ENCODE results near the gene EFEMP2. TPM values are rescaled to one million over a fixed set of nuclear protein-coding genes. Genes with fewer than 3 reads are reported as not detected.

The EFEMP2 gene
- total RNA-seq, 4 donors from 2014 or later: 3.6 to 29.0 (median 10.2) TPM

GRCh38 chr11:65857500-65857852 is 15.1 kb downstream of the EFEMP2 start:
- intact Hi-C loops (cut with DNase I): no loop called here
- 0% methylated on average over 2 of the region's 49 CpGs; no CpG with 5 or more reads in 1 of the 2 donors for WGBS, 2 donors
- Histone ChIP-seq H3K36me3 (peaks cover 31 to 50% (median 43%) of the 10 kb centered on the region in 3 donors), H3K27me3 (no peaks in the 10 kb centered on the region), H3K9me3 (no peaks in the 10 kb centered on the region), H3K27ac (peak overlapping the region; percentile 96 to 98 (median 97)), H3K4me1 (peaks cover 27 to 77% (median 33%) of the 10 kb centered on the region in 3 donors), H3K4me3 (peak overlapping the region; percentile 83 to 94 (median 86))
- no peak for TF ChIP-seq POLR2A (IDR thresholded peaks at IDR 0.05)
- TF ChIP-seq, protein P1, sequence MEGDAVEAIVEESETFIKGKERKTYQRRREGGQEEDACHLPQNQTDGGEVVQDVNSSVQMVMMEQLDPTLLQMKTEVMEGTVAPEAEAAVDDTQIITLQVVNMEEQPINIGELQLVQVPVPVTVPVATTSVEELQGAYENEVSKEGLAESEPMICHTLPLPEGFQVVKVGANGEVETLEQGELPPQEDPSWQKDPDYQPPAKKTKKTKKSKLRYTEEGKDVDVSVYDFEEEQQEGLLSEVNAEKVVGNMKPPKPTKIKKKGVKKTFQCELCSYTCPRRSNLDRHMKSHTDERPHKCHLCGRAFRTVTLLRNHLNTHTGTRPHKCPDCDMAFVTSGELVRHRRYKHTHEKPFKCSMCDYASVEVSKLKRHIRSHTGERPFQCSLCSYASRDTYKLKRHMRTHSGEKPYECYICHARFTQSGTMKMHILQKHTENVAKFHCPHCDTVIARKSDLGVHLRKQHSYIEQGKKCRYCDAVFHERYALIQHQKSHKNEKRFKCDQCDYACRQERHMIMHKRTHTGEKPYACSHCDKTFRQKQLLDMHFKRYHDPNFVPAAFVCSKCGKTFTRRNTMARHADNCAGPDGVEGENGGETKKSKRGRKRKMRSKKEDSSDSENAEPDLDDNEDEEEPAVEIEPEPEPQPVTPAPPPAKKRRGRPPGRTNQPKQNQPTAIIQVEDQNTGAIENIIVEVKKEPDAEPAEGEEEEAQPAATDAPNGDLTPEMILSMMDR (IDR thresholded peaks at IDR 0.05): no peak
- DNase-seq: no peak

- Histone ChIP-seq H3K4me1 (peaks cover 26 to 71% (median 27%) of the 10 kb centered on the region in 3 donors), H3K4me3 (peak overlapping the region; percentile 83 to 94 (median 86)), H3K27ac (peak overlapping the region; percentile 96 to 98 (median 97)), H3K36me3 (peaks cover 31 to 50% (median 42%) of the 10 kb centered on the region in 3 donors), H3K27me3 (no peaks in the 10 kb centered on the region), H3K9me3 (no peaks in the 10 kb centered on the region)
- WGBS, 2 donors: 4 to 5% methylated on average over 8 to 18 of the region's 57 CpGs
- peak in 2 of 4 donors; percentile 39 to 76 for TF ChIP-seq POLR2A (IDR thresholded peaks at IDR 0.05)
- TF ChIP-seq, protein P1 (IDR thresholded peaks at IDR 0.05): peak in 1 of 6 experiments; percentile 2
- intact Hi-C loops (cut with DNase I): no loop called here
- DNase-seq: peak; percentile 46
Observed at GRCh38 chr11:65856689-65857499, 15.7 kb downstream of the EFEMP2 start.

GRCh38 chr11:65855927-65856363 is 16.7 kb downstream of the EFEMP2 start:
- Histone ChIP-seq H3K4me3 (peak overlapping the region in 3 of 4 donors; percentile 83 to 94 (median 84)), H3K4me1 (peaks cover 16 to 62% (median 18%) of the 10 kb centered on the region in 3 donors), H3K27ac (peak overlapping the region in 2 of 4 donors; percentile 96 to 97), H3K27me3 (no peaks in the 10 kb centered on the region), H3K9me3 (no peaks in the 10 kb centered on the region), H3K36me3 (peaks cover 37 to 55% (median 40%) of the 10 kb centered on the region in 3 donors)
- DNase-seq: no peak
- intact Hi-C loops (cut with DNase I): no loop called here
- 79 to 87% methylated on average over 15 of the region's 15 CpGs for WGBS, 2 donors
- TF ChIP-seq, protein P1 (IDR thresholded peaks at IDR 0.05): no peak
- TF ChIP-seq POLR2A (IDR thresholded peaks at IDR 0.05): no peak

- H3K36me3 ChIP-seq: peaks cover 37 to 61% (median 40%) of the 10 kb centered on the region in 3 donors
- H3K4me1 ChIP-seq: peaks cover 16 to 59% (median 18%) of the 10 kb centered on the region in 3 donors
- no peaks in the 10 kb centered on the region for H3K27me3 ChIP-seq
- WGBS, 2 donors: 74 to 83% methylated on average over 9 to 11 of the region's 15 CpGs
- no peak overlapping the region for H3K27ac ChIP-seq
- DNase-seq: no peak
- TF ChIP-seq, protein P1 (IDR thresholded peaks at IDR 0.05): no peak
- no peak for TF ChIP-seq POLR2A (IDR thresholded peaks at IDR 0.05)
- H3K4me3 ChIP-seq: no peak overlapping the region
- no peaks in the 10 kb centered on the region for H3K9me3 ChIP-seq
- intact Hi-C loops (cut with DNase I): no loop called here
Observed at GRCh38 chr11:65854852-65855837, 17.5 kb downstream of the EFEMP2 start.

Measured in esophagus squamous epithelium (tissue), 5 donors.